Uterus (tissue), 4 donors: ENCODE measurements around the gene TMC2. TPM values are rescaled to one million over a fixed set of nuclear protein-coding genes. Genes with fewer than 3 reads are reported as not detected.

Experiments
- DNase-seq, 2 donors: peaks; one replicate each; pipeline ENCODE4 v3.0.0-alpha.2; 2019 to 2020
- H3K27ac ChIP-seq, 2 donors: fragments of 200-600 bp; sonication (generic); 1 replicate in 1 of 2; 2 replicates in 1 of 2; pipeline ENCODE4 v1.5.1; 2016 to 2018
- H3K27me3 ChIP-seq, 2 donors: fragments of 200-600 bp; sonication (generic); one replicate each; pipeline ENCODE4 v1.5.1; 2018 to 2019; ENCODE audit warnings: control low read depth in 1 of 2
- H3K36me3 ChIP-seq, 2 donors: fragments of 200-600 bp; sonication (generic); one replicate each; pipeline ENCODE4 v1.5.1; 2019; ENCODE audit warnings: control low read depth in 1 of 2
- H3K4me1 ChIP-seq, 2 donors: fragments of 200-600 bp; sonication (generic); one replicate each; pipeline ENCODE4 v1.5.1; 2018 to 2019; ENCODE audit warnings: control low read depth in 1 of 2
- H3K4me3 ChIP-seq, 2 donors: fragments of 200-600 bp; sonication (generic); 1 replicate in 1 of 2; 2 replicates in 1 of 2; pipeline ENCODE4 v1.5.1; 2018 to 2019; ENCODE audit warnings: mild to moderate bottlenecking in 1 of 2
- H3K9me3 ChIP-seq, 2 donors: fragments of 200-600 bp; sonication (generic); one replicate each; pipeline ENCODE4 v1.5.1; 2019; ENCODE audit warnings: control low read depth in 1 of 2
- POLR2A ChIP-seq, 2 donors: fragments of 450-650 bp; IDR thresholded peaks; one replicate each; pipeline ENCODE4 v1.6.1; 2016; ENCODE audit warnings: antibody characterized with exemption in 2 of 2, mild to moderate bottlenecking in 1 of 2, moderate library complexity in 1 of 2
- intact Hi-C: fragments of 100-400 bp; cut with DNase I; formaldehyde crosslinking; loops from one replicate; pipeline ENCODE4 v1.15.1; 2023; ENCODE audit warnings: low total_unique reads
- total RNA-seq, 4 donors: library from RNA; depleted of rRNA in 3 of 4; stranded (reverse); fragments of >200 nt in 3 of 4; gene quantifications; one replicate each; pipeline versions ENCODE4 v1.1.0 to v1.2.4, GENCODE V29; 2014 to 2023
- TF ChIP-seq, protein P1 (sequence below), 4 experiments: fragments of 200-600 bp in 2 of 4; fragments of 450-650 bp in 2 of 4; sonication (generic) in 2 of 4; IDR thresholded peaks; one replicate each; pipeline ENCODE4 v1.5.1; 2016 to 2019; ENCODE audit warnings: antibody characterized with exemption in 4 of 4, mild to moderate bottlenecking in 2 of 4, moderate library complexity in 1 of 4
- donor health status: DM: yes; HTN: yes; CAD: no.

TMC2 gene
- total RNA-seq, 4 donors from 2014 or later = not detected

- H3K36me3 ChIP-seq = no peaks in the 10 kb centered on the region
- no peaks in the 10 kb centered on the region for H3K4me1 ChIP-seq
- TF ChIP-seq POLR2A (IDR thresholded peaks at IDR 0.05) = no peak
- TF ChIP-seq, protein P1, sequence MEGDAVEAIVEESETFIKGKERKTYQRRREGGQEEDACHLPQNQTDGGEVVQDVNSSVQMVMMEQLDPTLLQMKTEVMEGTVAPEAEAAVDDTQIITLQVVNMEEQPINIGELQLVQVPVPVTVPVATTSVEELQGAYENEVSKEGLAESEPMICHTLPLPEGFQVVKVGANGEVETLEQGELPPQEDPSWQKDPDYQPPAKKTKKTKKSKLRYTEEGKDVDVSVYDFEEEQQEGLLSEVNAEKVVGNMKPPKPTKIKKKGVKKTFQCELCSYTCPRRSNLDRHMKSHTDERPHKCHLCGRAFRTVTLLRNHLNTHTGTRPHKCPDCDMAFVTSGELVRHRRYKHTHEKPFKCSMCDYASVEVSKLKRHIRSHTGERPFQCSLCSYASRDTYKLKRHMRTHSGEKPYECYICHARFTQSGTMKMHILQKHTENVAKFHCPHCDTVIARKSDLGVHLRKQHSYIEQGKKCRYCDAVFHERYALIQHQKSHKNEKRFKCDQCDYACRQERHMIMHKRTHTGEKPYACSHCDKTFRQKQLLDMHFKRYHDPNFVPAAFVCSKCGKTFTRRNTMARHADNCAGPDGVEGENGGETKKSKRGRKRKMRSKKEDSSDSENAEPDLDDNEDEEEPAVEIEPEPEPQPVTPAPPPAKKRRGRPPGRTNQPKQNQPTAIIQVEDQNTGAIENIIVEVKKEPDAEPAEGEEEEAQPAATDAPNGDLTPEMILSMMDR (IDR thresholded peaks at IDR 0.05) = no peak
- H3K27me3 ChIP-seq = no peaks in the 10 kb centered on the region
- DNase-seq = no peak
- no peak overlapping the region for H3K4me3 ChIP-seq
- no peaks in the 10 kb centered on the region for H3K9me3 ChIP-seq
- intact Hi-C loops = no loop called here
- no peak overlapping the region for H3K27ac ChIP-seq
Observed at GRCh38 chr20:2541940-2542339, 5.6 kb downstream of the TMC2 start.

DNA sequence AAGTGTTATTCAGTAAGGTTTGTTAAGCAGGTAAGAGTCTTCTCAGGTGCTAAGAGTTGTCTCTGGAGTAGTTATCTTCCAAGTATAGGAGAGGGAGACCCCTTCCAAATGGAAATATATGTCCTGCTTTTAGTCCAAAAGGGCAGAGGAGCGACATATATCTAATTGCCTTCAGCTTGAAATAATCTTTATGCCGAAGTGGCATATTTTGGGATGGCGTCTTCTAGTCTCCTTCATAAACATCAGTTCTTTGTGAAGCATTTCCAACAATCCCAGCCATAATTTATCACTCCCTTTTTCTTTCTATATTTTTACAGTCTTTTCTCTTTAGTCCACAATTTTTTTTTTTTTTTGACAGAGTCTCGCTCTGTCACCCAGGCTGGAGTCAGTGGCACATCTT is 6.0 kb downstream of the TMC2 start:
- no peaks in the 10 kb centered on the region for H3K27me3 ChIP-seq
- no peaks in the 10 kb centered on the region for H3K4me1 ChIP-seq
- no peak overlapping the region for H3K27ac ChIP-seq
- intact Hi-C loops = no loop called here
- H3K9me3 ChIP-seq = no peaks in the 10 kb centered on the region
- DNase-seq = no peak
- H3K36me3 ChIP-seq = no peaks in the 10 kb centered on the region
- TF ChIP-seq POLR2A (IDR thresholded peaks at IDR 0.05) = no peak
- TF ChIP-seq, protein P1 (IDR thresholded peaks at IDR 0.05) = no peak
- H3K4me3 ChIP-seq = no peak overlapping the region

DNA sequence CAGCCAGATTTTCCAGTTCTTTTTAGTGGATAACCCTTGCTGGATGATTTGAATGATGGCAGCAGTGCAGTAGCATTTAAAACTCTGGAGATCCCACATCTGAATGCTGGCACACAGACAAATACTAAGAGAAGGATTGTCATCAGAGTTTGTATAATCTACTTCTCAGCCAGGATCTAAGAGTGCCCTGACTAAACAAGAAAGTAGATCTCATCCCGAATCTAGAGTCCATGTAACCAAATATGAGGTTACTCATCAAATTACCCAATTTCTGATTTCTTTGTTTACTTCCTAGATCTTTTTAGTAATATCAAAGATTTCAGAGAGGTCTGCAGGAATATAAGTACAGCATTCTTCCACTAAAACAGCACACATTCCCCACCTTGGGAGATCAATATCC is 7.8 kb downstream of the TMC2 start:
- Histone ChIP-seq H3K4me1 (no peaks in the 10 kb centered on the region), H3K4me3 (no peak overlapping the region), H3K36me3 (no peaks in the 10 kb centered on the region), H3K9me3 (no peaks in the 10 kb centered on the region), H3K27me3 (no peaks in the 10 kb centered on the region), H3K27ac (no peak overlapping the region)
- TF ChIP-seq, protein P1 (IDR thresholded peaks at IDR 0.05) = no peak
- no peak for TF ChIP-seq POLR2A (IDR thresholded peaks at IDR 0.05)
- DNase-seq = no peak
- intact Hi-C loops = no loop called here

- intact Hi-C loops = no loop called here
Observed at GRCh38 chr20:2545594-2545993, 9.2 kb downstream of the TMC2 start.

GRCh38 chr20:2557873-2558580 is 21.7 kb downstream of the TMC2 start:
- H3K4me3 ChIP-seq = no peak overlapping the region
- no peaks in the 10 kb centered on the region for H3K9me3 ChIP-seq
- no peak for DNase-seq
- peaks cover 0 to 10% of the 10 kb centered on the region in 2 donors for H3K27me3 ChIP-seq
- H3K27ac ChIP-seq = no peak overlapping the region
- TF ChIP-seq, protein P1 (IDR thresholded peaks at IDR 0.05) = no peak
- TF ChIP-seq POLR2A (IDR thresholded peaks at IDR 0.05) = no peak
- H3K36me3 ChIP-seq = no peaks in the 10 kb centered on the region
- intact Hi-C loops = no loop called here
- peaks cover 0 to 8% of the 10 kb centered on the region in 2 donors for H3K4me1 ChIP-seq

More at GRCh38 chr20:2545594-2545993, 9.2 kb downstream of the TMC2 start:
- Histone ChIP-seq H3K27ac (no peak overlapping the region), H3K4me3 (no peak overlapping the region), H3K27me3 (no peaks in the 10 kb centered on the region), H3K36me3 (no peaks in the 10 kb centered on the region), H3K4me1 (no peaks in the 10 kb centered on the region), H3K9me3 (no peaks in the 10 kb centered on the region)
- TF ChIP-seq POLR2A (IDR thresholded peaks at IDR 0.05) = no peak
- TF ChIP-seq, protein P1 (IDR thresholded peaks at IDR 0.05) = no peak
- DNase-seq = no peak
